GM19438 (cell line): ENCODE data around the gene SDK1.

Experiments used
- ATAC-seq: cut with Tn5 transposase; IDR thresholded peaks from one replicate; pipeline ENCODE4 v1.9.1; 2021; ENCODE audit warnings: low read depth; ENCODE audit not compliant: unreplicated experiment

SDK1 gene

DNA sequence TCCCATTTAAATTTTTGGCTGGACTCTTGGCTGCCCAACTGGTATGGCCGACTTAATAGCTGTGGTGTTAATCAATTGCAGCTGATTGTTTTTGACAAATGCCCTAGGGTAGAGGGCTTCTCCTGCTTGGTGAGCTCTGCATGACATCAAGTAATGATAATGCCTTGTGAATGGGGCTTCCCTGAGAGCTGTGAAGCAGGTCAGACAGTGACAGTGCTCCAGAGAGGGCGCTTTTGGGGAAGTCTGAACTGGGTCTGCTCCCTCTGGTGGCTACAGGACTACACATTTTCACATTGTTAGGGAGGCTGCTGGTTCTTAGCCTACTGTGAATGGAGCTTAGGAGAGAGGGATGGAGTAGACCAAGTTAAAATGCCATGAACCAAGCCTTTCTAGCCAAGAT lies 98.8 kb downstream of the SDK1 start:
- ATAC-seq: no peak

DNA sequence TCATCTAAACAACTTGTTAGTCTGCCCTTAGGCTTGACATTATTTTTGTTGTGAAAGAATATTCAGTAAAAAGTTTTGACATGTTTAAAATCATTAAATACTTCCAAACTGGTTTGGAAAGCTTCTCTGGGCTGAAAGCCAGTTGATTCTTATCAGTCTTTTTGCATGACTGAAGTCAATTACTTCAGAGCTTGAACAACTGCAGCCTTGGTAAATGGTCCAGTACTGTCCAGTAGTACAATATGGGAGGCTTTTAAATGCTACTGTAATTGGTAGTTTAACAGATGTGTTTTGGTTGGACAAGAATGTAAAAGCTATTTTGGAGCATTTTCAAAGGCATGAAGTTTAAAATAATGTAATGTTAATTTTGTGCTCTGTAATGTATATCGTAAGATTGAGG lies 103.4 kb downstream of the SDK1 start:
- ATAC-seq: no peak

DNA sequence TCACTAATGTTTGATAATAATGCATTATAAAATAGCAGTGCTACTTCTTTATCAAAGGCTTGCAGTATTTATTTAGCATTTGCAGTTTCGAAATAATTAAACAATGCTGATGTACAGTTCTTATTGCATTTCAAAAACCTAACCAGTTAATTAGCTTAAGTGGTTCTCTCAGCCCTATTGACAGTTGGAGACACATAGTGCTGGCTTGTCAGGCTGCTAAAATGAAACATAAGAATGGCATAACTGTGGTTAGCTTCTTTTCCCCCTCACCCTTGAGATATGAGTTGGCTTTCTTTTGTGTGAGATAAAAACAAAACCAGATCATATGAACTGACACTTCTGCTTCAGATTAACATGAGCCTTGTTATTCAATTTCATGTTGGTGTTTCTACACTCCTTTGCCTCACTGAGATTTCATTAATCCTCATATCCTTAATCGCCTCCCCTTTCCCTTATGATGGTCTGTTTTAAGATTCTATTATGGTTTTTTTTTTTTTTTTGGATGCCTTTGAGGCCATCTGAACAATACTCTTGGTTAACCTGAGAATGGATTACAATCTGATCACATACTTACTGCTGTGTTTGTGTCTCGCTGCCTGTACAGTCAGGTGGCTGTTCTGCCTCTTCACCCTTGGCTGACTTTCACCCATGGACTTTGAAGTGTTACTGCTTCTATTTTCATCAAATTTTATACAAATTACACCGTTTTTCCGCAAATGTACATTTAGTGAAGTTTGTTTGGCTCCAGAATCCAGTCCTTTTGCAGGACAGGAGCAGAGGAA lies 108.0 kb downstream of the SDK1 start:
- no peak for ATAC-seq

DNA sequence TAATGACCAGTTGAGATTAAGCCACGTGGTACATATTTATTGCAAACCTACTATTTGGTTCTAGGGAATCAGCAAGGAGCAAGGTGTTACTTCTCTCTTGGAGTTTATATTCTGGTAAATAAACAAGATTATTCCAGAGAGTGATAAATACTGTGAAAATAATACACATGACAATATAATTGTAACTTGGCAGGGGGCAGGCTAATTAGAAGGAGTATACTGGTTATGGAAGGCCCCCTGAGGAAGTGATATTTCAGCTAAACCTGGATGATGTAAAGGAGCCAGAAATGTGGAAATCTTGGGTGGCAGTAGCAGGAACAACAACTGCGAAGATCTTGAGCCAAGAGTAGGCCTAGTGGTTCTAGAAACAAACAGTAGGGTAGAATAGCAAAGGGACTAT lies 111.8 kb downstream of the SDK1 start:
- no peak for ATAC-seq

DNA sequence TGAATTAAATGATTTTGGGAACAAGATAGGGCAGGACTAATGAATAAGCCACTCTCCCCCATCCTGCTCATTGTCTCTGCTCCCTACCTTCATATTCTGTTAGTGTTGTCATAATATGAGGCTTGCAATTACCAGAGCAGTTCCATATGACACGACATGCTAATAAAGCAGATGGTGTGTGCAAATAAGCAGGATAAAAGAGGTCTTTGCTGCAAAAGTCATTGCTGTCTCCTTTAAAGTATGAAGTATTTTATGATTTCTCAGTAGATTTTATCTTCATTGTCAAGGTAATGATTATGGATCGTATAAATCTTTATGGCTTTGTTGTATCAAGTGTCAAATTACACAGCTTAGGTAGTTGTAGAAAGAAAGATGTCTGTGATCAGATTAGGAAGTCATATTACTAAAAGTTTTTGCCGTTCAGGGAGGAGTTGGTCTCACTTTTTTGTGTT lies 114.8 kb downstream of the SDK1 start:
- no peak for ATAC-seq

DNA sequence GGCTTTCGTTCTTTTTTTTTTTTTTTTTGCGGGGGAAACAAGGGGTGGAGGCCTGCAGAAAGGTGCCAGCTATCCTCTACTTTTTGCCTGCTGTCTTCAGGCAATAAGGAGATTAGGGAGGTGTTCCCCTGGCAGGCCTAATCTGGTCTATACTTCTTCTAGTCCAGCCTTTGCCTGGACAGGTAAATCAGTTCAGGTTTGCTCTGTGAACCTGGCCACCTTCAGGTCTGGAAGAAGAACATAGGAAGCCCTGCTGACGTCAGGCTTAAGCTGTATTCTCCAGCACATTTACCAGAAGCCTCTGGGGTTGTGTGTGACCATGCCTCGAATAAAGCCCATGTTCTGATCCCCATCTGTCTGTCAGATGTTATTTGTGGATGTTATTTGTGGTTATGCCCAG lies 115.4 kb downstream of the SDK1 start:
- ATAC-seq: no peak

DNA sequence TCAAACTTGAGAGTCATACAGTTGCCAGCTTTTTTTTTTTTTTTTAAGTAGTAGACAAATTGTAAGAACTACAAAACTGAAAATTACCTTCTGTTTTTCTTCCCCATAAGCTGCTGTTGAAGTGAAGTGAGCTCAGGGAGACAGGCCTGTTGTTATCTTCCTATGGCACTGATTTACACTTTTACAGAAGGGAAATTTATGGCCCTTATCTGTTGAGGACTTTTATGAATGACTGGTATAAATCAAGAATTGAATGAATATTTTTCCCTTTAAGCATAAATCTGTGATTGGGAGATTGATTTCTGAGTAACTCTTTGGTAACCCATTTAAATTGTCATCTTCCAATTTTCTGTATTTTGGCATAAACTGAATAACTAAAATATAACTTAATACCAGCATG lies 124.0 kb downstream of the SDK1 start:
- no peak for ATAC-seq

DNA sequence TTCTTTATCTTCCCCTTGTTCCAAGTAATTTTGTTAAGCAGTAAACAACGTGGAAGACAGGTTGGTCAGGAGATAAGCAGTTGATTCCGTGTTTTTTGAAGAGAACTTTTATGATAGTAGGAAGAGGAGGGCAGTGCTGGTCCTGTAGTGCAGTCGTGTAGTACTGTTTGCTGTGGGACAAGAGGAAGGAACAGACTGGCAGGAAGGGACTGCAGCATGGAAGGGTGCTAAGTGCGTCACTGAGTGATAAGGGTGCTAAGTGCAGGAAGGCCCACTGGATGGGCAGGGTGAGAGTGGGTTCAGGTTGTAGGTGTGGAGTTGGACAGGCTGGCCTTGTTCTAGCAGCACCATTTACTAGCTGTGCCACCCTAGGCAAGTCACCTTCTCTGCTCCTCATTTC lies 125.0 kb downstream of the SDK1 start:
- no peak for ATAC-seq

DNA sequence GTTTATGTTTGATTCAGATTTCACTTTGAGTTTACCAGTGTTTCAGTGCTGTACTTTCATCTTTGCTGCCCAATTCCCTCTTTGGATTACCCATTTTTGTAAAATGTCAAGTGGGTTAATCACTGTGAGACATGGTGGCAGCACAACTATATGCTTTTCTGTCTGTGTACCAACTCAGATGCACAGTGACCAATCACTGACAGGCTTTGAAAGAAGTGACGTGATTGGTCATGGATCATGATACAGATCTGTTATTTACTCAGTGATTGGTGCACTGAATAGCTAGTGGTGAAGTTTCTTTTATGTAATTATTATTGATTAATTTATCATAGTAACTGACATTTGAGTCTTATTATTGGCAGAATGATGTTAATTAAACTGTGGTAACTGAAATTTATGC lies 126.9 kb downstream of the SDK1 start:
- no peak for ATAC-seq

DNA sequence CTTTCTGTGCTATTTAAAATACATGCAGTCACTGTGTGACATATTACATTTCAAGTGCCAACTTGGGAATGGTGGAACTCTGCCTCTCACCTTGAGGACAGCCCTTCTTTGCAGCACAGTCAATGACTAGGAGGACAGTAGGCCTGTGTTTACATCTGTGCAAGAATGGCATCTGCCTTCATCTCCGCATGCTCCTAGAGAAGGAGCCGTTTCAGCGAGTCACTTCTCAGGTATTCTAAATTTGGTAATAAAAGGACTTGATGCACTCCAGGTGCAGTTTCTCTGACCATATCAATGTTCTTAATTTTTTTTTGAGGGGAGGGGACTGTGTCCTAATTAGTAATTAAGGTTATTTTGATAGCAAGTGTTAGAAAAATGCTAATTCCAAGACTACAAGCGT lies 128.9 kb downstream of the SDK1 start:
- no peak for ATAC-seq

DNA sequence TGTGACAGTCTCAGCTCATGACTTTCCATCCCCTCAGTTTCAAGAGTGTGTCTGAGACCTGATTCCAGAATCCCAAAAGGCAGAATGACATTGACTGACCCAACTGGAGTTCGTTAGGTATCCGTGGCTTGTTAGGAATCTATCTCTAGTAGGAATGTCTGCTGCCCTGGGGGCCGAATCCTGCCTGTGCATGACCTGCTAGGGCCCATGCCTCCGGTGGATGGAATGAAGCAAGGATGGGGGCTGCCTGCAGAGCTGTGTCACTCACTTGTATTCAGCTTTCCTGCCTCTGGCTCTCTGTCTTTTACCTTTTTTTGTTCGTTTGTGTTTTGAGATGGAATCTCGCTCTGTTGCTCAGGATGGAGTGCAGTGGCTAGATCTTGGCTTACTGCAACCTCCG lies 129.5 kb downstream of the SDK1 start:
- no peak for ATAC-seq

DNA sequence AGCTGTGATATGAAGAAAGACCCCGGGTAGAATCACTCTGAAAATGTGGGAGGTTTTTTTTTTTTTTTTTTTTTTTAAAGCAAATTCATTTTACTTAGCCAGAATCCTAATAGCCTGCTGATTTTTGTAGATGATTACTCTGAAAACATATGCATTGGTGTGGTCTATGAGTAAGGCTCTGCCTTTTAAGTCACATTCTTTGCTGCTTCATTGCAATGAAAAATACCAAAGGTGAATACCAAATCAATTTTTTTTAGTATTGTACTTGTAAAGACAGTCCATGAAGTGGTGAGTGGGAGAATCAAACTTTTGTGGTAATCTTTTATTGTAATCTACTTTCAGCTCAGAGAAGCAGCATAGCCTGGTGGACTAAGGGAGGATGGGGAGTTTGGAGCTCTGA lies 130.3 kb downstream of the SDK1 start:
- no peak for ATAC-seq

DNA sequence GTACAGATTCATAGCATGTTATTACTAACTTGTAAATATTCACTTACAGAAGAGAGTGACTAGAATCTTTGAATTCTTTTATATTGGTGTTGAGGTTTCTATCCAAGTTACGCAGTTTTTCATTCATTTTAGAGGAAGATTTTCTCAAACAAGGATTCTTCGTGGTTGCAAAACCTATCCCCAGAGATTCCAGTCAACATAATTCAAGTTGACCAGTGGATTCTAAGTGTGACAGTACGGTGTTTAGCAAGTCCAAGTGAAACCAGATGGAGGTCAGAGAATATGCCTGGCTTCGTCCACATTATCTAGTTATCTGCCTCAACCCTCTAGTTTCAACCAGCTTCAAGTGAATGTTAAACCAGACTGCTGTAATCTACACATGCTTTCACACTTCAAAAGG lies 131.9 kb downstream of the SDK1 start:
- no peak for ATAC-seq

DNA sequence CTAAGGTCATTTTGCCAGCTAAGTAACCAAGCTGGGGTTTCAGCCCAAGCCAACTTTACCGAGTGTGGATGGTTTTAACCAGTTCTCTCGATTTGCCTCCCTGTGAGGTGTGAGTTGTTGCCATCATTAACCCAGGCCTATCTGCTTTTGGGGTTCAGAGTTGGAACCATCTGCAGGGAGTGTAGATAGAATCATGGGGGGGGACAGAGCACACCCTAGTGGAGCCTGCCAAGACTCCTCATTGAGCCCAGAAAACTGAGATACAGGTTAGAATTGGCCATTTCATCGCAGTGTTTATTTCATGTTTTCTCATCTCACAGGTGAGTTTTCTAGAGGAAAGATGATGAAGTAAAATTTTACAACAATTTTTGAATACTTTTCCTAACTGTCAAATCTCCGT lies 133.6 kb downstream of the SDK1 start:
- no peak for ATAC-seq

DNA sequence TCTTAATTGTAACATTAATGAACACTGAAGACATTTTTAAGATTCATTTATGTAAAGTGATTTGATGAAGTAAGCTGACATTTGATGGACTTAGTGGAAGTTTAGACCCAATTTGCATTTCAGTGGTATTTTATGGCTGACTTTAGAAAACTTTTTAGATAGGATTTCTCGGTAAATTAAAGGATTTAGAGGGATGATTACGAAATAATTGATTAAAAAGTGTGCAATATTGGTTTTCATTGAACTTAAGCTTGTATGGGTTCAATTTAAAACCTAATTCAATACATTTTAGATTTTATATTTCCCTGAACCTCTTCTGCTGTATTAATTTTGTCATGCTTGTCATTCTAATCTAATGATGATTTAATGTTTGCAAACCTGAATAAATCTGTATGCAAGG lies 135.1 kb downstream of the SDK1 start:
- no peak for ATAC-seq

DNA sequence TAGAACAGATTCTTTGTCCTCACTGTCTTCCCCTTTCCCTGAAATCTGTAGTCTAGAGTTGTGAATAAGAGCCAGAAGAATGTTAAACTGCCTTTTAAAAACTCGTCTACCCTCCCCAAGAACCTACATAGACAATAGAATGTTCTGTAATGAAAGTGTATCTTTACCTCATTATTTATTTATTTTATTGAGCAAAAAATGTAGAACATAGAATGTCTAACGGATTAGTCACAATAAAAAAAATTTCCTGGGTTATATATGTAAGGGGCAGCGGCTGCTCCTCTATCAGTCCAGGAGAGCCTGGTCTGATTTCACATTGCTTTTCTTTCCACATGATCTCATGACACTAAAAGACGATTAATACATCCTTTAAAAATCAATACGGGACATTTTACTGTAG lies 135.7 kb downstream of the SDK1 start:
- no peak for ATAC-seq

DNA sequence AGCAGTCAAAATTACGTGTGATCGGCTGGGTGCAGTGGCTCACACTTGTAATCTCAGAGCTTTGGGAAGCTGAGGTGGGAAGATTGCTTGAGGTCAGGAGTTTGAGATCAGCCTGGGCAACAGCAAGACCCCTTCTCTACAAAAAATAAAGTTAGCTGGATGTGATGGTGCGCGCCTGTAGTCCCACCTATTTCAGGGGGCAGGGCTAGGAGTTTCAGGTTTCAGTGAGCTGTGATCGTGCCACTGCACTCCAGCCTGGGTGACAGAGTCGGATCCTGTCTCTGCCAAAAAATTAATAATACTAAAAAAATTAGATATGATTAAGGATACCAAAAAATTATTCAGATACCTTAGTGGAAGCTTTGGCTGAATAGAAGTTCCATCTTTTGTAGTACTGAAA lies 136.4 kb downstream of the SDK1 start:
- ATAC-seq: no peak

DNA sequence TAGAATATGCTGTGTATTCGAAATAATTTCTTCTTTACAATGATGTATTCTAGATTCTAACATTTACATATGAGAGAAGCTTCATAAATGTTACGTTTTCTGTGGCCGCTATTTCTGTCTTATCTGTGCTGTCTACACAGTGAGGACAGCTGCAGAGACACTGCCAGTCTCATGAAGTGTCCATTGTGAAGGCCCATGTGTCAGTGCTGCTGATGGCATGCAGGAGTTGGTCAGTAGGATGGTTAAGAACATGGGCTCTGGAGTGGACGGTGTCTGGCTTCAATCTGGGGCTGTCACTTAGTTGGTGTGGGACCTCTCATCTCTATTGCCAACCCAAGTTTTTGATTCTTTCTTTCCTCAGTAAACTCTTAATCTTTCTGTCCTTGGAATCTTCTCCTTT lies 137.3 kb downstream of the SDK1 start:
- ATAC-seq: no peak

DNA sequence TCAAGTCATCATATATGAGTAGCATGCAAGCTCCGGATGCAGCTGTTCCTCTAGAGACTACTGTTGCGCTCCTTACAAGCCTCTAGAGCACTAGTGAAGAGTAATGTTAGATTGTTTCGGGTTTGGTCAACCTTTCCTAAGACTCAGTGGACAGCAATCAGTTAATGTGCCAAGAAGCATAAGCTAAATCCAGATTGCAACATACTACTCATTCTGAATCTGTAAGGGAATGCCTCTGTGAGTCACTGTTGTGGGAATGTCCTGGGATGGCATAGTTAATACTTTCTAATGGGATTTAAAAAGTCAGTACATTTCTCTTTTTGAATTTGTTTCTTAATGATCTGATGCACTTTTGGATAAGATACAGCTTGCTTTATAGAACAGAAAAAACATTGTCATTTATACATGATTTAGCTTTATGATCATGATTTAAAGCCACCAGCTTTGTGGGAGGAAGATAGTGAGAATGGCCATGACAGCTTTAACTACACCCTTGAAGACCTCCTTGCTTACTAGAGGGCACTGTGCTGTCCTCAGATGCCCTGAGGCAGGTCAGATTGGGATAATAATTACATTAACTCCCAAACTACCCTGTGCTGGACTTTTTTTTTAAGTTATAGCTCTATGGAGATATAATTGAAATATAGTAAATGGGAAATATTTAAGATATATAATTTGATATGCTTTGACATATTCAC lies 138.4 kb downstream of the SDK1 start:
- no peak for ATAC-seq

DNA sequence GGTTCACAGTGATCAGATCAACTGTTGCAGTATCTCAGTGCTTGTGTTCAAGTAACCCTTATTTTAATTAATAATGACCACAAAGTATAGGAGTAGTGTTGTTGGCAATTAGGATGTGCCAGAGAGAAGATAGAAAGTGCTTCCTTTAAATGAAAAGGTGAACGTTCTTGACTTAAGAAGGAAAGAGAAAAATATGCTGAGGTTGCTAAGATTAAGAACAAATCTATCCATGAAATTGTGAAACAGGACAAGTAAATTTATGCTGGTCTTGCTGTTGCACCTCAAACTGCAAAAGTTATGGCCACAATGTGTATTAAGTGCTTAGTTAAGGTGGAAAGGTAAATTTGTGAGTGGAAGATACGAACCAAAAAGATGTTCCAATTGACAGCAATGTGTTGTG lies 139.5 kb downstream of the SDK1 start:
- ATAC-seq: no peak

DNA sequence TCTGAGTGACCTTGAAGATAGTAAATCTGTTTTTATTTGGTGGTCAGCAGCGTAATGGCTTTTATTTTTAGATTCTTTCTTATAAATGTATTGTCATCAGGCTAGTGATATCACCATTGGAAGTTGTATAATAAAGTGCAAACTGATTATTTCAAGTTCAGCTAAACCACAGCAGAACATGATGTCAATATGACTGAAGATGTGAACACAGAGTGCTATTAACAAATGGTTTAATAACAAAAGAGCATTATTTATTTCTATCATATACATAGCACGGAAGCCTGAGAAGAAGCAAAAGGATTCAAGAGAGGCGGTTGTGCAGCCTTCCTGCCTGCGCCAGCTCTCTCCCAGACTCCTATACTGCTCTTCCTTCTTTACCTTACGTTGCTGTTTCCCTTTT lies 142.7 kb downstream of the SDK1 start:
- ATAC-seq: no peak

DNA sequence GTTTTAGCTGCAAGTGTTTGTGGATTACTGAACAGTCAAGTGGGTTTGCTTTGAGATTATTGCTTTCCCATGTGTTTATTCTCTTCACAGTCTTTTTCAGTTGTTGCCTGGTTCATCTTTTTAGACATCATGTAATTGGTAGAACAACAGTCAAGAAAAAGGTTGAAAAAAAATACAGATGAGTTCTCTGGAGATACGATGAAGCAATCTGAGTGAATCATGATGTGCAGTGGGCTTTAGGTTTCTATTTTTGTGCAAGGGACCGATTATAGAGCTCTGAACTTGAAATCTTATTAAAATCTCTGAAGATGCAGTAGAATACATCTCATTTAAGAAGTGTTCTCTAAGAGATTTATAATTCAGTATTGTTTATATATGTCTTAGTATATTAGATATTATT lies 145.7 kb downstream of the SDK1 start:
- no peak for ATAC-seq
